CD4-positive, alpha-beta T cell treated with Interferon alpha-2 for 1 hour (primary cell): Measurements from ENCODE around the gene NEURL3.

Source experiments
- DNase-seq, 2 donors: peaks; one replicate each; pipeline ENCODE4 v3.0.0-alpha.2; 2020 to 2022

The NEURL3 gene

DNA sequence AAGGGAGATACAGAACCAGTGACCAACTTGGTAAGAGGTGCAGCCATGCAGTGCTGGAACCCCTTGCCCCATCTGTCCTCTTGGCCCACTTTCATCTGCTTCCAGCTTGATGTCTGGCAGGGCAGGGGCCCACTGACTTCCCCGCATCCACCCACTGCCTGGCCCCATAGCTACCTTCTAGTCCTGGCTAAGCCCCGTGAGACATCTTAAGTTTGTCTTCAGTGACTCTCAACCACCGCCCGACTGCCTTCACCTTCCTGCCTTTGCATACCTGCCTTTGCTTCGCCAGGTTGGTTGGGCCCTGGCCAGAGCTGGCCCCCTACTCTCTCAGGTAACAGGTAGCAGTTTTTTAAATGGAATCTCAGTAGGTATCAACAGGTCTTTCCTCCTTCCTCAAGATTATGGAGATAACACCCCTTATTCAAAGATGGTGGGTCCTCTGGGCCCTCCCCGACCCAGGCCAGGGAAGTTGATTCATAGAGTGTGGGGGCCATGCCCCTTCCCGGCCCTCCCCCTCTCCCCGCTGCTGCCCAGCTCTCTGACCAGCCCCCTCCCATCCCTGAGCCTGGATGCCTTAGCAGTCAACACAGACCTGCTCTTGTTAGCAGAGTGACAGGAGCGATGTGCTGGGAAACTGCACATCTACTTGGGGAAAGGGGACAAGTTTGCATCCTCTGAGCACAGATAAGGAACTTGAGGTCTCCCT, 34.2 kb upstream of the NEURL3 start:
- no peak for DNase-seq

DNA sequence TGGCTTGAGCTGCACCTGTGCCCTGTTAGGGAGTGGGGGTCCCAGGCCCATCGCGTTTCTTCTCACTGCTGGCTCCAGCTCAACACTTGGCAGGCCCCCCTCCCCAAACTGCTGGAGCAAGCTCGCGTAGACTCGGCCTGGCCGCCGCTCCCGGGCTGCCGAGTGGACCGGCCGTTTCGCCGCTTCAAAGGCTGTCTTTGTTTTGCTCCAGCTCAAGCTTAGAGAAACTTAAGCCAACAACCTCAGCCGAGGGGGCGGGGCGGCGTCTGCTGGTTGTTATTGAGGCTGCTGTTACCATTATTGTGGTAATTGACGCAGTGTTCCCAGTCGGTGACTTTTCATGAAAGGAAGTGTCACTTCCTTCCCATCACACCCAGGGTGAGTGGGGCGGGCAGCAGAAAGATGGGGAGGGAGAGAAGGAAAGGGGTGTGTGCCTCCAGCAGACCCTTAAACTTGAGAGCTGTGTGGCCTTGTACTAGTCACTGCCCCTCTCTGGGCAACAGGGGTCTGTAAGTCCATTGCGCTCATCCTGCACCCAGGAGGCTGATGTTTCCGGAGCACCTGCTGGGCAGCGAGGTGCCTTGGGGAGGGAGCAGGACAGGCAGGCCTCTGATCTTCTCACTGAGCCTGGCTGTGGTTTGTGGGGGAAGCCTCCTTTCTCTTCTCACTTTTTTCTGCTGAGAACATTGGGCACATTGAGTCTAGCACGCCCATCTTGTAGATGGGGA, 33.5 kb upstream of the NEURL3 start:
- DNase-seq = peak; percentile 93 to 95

DNA sequence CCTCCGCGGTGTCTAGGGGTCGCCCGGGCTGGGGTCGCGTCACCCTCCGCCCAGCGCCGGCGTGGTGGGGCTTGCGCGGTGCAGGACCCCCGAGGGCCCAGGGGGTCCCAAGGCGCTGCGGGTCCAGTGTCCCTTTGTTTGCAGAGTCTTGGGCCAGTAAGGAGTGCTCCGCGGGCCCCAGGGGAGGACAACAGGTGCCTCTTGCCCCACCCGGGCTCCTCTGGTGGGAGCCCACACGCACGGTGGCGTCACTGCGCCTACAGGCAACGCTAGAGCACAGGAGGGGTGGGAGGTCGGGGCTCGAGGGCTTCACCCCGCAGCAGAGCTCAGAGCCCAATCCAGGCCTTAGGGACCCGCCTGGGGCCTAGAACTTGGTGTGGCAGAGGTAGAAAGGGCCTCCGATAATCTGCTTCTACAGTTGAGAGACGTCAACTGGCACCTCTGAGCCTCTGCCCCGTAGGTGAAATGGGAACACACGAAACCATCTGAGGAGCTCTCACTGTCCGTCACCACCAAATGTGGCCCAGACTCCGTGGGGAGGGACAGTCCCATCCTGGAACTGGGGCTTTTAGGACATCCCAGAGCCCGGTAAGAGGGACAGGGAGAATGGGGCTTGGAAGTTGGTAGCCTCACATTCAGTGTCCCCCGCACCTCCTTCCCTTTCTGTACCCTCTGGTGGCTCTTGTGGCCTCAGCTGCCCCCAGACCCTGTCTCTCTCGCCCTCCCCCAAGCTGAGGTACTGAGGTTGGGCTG, 32.8 kb upstream of the NEURL3 start:
- DNase-seq = peak; percentile 76 to 79

- peak; percentile 90 to 93 for DNase-seq
Observed at GRCh38 chr2:96537066-96537733, 32.0 kb upstream of the NEURL3 start.

DNA sequence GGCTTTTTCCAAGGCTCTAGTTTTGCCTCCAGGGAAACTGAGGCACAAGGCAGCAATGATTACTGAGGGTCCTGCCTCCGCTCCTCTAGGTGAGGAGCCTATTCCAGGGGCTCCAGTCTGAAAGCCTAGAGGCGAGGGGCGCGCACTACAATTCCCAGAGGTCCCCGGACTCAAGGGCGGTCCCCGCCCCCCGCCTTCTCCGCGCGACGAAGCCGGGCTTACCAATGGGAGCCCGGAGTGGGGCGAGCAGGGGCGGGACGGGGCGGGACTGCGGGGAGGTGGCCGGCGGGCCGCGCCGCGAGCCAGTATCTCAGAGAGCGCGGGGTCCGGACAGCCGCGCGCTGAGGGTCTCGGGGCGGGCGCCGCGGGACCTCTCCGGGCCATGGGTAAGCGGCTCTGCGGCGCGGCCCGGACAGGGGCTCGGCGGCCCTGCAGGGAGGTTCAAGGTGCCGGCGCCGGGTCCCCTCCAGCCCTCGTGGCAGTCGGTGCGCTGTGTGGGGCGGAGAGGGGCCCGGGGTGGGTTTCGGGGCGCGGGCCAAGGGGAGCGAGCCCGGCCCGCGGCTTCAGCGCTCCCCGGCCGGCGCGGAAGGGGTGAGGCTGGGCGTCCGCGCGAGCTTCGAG, 31.4 kb upstream of the NEURL3 start, which contains the start of gene ARID5A:
Gene ARID5A, plus strand, starts transcription at position 308 of the 621 bp plus-strand sequence. Its CDS starts 75 bp downstream, at position 383.
- peak; percentile 94 for DNase-seq

- DNase-seq = no peak
Observed at GRCh38 chr2:96535331-96535730, 30.2 kb upstream of the NEURL3 start.

GRCh38 chr2:96534701-96535181, 29.6 kb upstream of the NEURL3 start:
- DNase-seq = no peak

GRCh38 chr2:96534141-96534540, 29.0 kb upstream of the NEURL3 start:
- no peak for DNase-seq

GRCh38 chr2:96533292-96534073, 28.3 kb upstream of the NEURL3 start:
- DNase-seq = peak; percentile 13 to 46

DNA sequence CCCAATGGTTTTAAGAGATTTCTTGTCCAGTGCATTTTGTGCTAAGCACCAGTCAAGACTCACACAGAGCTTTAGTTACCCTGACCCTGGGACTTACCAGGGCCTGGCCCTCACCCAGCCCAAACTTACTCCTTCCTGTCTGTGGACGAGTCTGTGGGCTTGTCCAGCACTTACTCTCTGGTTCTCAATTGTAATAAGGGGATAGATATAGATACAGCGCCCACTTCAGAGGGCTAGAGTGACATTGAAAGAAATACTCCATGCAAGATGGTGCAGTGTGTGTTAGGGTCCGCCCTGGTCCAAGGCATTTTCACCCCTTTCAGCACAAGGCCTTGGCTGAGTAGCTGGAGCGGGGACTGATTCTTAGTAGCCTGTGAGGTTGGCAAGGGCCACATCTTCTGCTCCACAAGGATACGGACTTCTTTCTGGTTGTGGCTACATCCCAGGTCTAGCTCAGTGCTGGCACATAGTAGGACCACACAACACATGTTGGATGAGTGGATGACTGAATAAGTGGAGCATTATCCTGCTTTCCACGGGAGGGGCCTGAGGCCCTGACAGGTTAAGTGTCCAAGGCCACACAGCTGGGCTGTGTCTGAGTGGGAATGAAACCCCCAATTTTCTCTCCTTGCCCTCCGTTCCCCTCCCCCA, 27.6 kb upstream of the NEURL3 start:
- no peak for DNase-seq

DNA sequence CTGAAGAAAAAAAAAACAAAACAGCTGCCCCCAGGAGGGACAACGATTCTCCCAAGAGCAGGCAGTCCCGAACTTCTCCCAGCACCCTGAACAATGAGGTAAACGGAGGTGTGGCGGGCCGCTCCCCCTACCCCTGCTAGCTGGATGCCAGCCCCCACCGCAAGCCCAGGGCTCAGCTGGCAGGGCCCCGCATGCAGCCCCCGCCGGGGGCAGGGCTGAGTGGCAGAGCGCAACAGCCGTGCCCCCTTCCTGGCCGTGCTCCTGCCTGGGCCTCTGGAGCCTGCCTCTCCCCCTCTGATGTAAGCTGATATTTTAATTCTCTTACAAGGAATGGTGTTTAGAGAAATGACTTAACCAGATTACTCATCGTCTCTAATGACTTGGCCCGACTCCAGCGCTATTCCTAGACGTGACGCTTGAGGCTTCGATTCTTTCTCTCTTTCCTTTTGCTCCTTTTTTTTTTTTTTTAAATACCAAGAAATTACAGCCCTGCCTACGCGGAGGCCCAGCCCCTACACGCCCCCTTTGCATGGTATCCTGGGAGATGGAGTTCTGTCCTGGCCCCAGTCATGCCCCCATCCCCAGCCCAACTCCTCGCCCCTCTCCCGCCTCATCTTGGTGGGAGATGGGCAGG, 26.8 kb upstream of the NEURL3 start:
- DNase-seq = peak; percentile 92 to 94

DNA sequence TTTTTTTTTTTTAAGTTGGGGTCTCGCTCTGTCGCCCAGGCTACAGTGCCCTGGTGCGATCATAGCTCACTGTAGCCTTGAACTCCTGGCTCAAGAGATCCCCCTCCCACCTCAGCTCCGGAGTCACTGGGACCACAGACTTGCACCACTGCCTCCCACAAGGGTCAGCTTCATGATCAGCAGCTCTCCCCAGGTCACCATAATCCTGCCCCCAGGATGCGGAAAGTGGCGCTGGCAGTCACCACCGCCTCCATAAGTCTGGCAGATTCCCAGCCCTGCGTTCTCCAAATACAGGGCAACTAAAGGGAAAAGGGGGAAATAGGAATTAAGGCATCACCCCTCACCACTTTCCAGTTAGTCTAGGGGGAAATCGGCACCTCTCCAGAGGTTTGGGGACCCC, 26.2 kb upstream of the NEURL3 start:
- no peak for DNase-seq

DNA sequence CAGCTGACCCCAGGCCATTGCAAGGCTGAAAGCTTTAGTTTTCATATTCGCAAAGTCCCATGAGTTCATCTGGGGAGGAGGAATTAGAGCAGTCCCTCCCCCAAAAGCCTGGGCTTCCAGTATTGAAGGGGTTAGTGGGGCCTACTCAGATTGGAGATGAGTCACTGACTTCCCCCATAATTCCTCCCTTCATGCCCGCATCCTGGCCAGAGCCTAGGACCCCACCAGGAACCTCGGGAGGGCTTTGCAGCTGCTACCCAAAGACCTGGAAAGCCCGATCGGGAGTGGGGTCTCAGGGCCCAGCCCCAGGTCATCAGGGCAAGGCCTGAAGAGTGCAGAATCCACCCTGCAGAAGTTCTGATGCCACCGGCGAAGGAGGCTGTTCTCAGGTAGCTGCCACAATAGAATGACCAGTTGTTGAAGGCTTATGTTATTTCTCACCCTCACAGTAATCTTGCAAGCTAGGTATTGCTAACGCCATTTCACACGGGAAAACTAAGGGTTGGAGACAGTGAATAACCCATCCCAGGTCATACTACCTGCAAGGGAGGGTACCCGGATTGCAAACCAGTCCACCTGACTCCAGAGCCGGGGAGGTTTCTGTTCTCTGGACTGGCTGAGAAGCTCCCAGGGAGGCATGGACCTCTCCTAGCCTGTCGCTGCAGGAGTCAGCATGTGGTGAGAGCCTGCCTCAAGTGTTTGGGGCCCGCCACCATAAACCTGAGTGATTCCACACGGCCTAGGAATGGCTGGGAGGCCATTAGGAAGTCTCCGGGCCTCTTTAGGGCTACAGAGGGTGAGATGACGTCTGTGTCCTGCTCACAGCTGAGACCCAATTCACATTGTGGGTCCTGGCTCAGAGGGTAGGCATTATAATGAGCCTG, 25.6 kb upstream of the NEURL3 start:
- DNase-seq = no peak

DNA sequence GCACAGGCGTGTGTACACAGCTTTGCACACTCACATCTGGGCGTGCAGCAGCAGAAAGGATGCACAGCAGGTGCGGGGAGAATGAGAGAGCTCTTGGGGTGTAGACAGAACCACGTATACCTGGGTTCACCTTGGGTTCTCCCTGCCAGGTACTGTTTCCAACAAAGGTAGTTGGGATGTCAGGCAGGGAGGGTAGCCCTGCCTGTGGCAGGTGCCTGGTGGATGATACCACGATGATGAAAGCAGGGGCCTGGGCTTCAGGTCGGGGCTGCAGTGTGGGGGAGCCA, 24.9 kb upstream of the NEURL3 start:
- DNase-seq = no peak

GRCh38 chr2:96529376-96530143, 24.4 kb upstream of the NEURL3 start:
- no peak for DNase-seq

- no peak for DNase-seq
Observed at GRCh38 chr2:96528700-96529375, 23.7 kb upstream of the NEURL3 start.

GRCh38 chr2:96528006-96528699, 23.0 kb upstream of the NEURL3 start:
- peak; percentile 84 to 85 for DNase-seq
